HG02798 (cell line): ENCODE results near the gene NECTIN3.

Experiments
- ATAC-seq: cut with Tn5 transposase; IDR thresholded peaks from one replicate; pipeline ENCODE4 v1.9.1; 2021; ENCODE audit warnings: mild to moderate bottlenecking; ENCODE audit not compliant: unreplicated experiment, poor library complexity

The NECTIN3 gene, protein sequence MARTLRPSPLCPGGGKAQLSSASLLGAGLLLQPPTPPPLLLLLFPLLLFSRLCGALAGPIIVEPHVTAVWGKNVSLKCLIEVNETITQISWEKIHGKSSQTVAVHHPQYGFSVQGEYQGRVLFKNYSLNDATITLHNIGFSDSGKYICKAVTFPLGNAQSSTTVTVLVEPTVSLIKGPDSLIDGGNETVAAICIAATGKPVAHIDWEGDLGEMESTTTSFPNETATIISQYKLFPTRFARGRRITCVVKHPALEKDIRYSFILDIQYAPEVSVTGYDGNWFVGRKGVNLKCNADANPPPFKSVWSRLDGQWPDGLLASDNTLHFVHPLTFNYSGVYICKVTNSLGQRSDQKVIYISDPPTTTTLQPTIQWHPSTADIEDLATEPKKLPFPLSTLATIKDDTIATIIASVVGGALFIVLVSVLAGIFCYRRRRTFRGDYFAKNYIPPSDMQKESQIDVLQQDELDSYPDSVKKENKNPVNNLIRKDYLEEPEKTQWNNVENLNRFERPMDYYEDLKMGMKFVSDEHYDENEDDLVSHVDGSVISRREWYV

GRCh38 chr3:111071257-111072030 is at the start of gene NECTIN3:
Gene NECTIN3 (plus strand): TSS chr3:111071816. CDS start chr3:111072018, 202 bp downstream.
- ATAC-seq: peak; percentile 87

- no peak for ATAC-seq
Observed at GRCh38 chr3:111027868-111028267, 43.7 kb upstream of the NECTIN3 start.

- ATAC-seq: no peak
Observed at GRCh38 chr3:111031538-111031937, 40.1 kb upstream of the NECTIN3 start.

DNA sequence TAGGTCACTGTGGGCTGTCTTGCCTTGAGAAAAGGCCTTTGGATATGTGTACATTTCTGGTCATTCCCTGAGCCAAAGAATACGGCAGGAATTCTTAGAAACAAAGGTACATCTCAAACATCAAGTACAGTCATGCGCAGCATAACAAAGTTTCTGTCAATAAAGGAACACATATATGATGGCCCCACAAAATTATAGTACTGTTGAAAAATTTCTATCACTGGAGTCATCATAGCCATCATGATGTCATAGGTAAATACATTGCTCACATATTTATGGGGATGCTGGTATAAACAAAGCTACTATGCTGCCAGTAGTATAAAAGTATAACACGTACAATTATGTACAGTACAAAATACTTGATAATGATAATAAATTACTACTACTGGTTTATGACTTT is 38.9 kb upstream of the NECTIN3 start:
- no peak for ATAC-seq

- no peak for ATAC-seq
Observed at GRCh38 chr3:111033470-111034050, 38.1 kb upstream of the NECTIN3 start.

GRCh38 chr3:111035316-111035715 is 36.3 kb upstream of the NECTIN3 start:
- no peak for ATAC-seq

DNA sequence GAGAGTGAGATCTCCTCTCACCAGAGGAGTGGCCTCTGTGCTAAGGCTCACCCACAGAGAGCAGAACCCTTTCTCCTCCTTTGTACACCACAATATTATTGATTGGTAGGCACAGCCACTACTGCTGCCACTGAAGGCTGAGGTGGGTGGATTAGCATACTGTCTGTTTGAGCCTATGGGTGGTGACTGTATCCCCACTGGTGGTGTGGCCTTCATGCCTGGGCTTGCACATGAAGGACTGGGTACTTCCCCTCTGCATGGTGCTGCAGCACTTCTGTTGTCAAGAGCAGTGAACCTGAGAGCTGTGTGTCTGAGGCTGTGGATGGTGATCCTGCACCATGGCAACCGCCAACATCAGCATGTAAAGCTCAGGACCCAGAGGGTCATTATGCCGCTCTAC is 35.7 kb upstream of the NECTIN3 start:
- ATAC-seq: peak; percentile 68

- ATAC-seq: no peak
Observed at GRCh38 chr3:111040959-111041358, 30.7 kb upstream of the NECTIN3 start.

DNA sequence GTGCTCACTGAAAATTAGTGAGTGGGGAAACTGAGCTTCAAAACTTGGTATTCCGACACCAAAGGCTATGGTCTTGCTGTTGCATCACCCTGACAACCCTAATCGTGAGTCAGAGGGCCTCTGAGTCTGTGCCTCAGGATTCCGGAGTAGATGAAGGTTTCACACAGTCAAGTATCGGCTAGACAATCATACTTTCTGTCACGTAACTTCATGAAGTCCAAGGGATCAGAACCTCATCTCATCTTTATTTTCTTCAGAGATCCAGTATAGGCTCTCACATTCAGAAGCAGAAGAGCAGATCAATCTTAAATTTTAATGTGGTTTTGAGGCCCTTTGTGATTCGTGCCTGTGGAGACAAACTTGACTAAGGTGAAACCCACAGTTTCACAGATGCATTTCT is 26.1 kb upstream of the NECTIN3 start:
- no peak for ATAC-seq

- no peak for ATAC-seq
Observed at GRCh38 chr3:111047042-111047441, 24.6 kb upstream of the NECTIN3 start.

GRCh38 chr3:111047812-111048435 is 23.7 kb upstream of the NECTIN3 start:
- no peak for ATAC-seq

DNA sequence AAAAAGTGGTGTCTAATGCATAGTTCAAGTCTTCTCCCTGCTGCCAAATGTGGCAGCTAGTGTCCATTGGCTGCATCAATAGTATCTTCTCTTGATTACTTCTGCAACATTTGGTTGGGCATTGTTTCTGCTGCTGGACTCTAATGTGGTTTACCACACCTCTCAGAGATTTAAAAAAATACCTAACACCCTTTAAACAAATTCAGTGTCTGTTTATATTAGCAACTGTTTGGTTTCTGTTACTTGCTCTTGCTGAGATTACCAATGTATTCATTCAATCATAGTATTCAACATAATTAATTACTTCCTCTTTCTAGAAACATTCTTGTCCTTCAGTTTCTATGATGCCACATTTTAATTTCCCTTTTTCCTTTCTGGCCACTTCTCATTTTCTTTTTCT is 20.3 kb upstream of the NECTIN3 start:
- no peak for ATAC-seq

DNA sequence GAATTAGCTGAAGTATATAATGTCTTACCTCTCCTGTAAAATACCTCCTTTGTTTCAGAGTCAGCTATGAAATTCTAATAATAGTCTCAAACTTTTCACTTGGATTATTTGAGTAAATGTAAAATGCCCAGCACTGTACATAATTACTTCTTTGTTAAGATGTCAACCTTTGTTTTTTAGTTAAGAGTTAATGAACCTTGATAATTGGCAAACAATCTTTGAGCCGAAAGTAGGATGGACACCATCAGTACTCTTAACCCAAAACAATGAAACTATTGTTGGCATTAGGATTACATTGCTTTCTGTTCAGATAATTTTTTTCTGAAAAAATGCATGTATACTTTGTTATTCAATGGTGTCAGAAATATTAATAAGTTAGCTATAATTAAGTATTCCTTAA is 3.0 kb upstream of the NECTIN3 start:
- ATAC-seq: no peak

DNA sequence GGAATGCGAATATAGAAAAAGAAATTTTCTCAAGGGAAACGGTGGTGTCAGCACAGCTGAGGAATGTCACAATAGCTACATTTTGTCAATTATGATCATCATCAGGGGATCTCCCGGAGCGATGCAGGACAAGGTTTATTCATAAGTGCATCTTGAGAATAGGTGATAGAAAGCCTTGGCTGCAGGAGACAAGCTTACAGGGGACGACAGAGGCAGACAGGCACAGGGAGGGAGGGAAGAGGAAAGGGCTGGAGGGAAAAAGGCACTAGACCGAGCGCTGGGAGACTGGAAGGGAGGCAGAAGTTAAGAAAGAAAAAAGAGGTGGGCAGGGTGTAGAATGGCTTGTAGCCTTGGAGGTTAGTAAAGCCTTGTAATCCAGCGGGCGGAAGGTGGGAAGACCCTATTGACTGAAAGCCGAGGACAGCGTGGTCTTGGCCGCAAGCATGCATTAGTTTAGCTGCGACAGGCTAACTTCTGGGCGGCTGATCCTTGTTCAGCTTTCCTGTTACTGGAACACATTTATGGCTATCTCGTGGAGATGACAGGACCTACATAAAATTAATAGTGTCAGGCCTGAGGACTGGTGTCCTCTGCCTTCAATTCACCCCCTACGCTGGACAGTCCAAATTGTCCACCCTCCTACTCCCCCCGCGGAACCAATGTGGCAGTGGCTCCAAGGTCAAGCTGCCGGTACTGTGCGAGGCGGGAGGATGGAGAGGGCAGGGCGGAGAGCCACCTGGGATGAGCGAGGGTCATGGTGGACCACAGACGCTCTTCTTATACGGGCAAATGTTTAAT is 1.4 kb upstream of the NECTIN3 start:
- no peak for ATAC-seq

DNA sequence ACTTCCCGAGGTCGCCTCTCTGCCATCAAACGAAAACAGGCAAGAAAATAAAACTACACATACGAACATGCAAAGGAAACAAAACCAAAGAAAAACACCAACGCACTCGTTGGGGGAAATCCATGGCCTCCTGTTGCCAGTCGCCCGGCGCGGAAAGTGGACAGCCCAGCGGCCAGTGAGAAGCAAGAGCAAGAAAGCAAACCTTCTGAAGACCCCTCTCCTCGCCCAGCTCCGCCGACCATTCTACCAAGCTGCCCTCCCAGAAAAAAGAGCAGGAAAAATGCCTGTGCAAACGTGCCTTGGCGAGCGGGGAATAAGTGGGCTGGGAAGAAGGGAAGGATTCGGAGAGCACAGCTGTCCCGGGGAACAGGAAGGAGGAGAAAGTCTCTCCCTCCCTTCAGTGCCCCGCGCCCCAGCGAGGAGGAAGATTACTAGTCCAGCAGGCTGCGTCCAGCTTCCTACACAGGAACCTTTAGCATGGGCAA is 802 bp upstream of the NECTIN3 start:
- ATAC-seq: peak; percentile 1

GRCh38 chr3:111072031-111072921 is 660 bp downstream of the NECTIN3 start:
- peak; percentile 30 for ATAC-seq

GRCh38 chr3:111073218-111073617 is 1.6 kb downstream of the NECTIN3 start:
- no peak for ATAC-seq

- ATAC-seq: no peak
Observed at GRCh38 chr3:111076732-111077131, 5.1 kb downstream of the NECTIN3 start.

GRCh38 chr3:111077369-111077768 is 5.8 kb downstream of the NECTIN3 start:
- ATAC-seq: no peak
